Mucosa of descending colon (tissue), 3 donors: Measurements from ENCODE around the gene NFIX. TPM values are rescaled to one million over a fixed set of nuclear protein-coding genes. Genes with fewer than 3 reads are reported as not detected.

ENCODE experiments used
- ATAC-seq: fragments of 200-7000 bp; cut with Tn5 transposase; one replicate; pipeline ENCODE4 v1.9.1; 2020; ENCODE audit warnings: mild to moderate bottlenecking, moderate library complexity
- DNase-seq, 3 donors: peaks; one replicate each; pipeline ENCODE4 v3.0.0-alpha.2; 2020
- H3K36me3 ChIP-seq: fragments of 200-600 bp; one replicate; pipeline ENCODE4 v1.8.0; 2021; ENCODE audit warnings: low read depth, mild to moderate bottlenecking
- H3K4me1 ChIP-seq: fragments of 200-600 bp; one replicate; pipeline ENCODE4 v1.8.0; 2021; ENCODE audit warnings: low read depth, mild to moderate bottlenecking
- H3K4me3 ChIP-seq: fragments of 200-600 bp; one replicate; pipeline ENCODE4 v1.8.0; 2021; ENCODE audit warnings: mild to moderate bottlenecking
- H3K9me3 ChIP-seq: fragments of 200-600 bp; one replicate; pipeline ENCODE4 v1.8.0; 2021; ENCODE audit warnings: mild to moderate bottlenecking
- CTCF ChIP-seq: fragments of 200-600 bp; IDR thresholded peaks from one replicate; pipeline ENCODE4 v1.8.0; 2022; ENCODE audit warnings: antibody characterized with exemption, mild to moderate bottlenecking
- intact Hi-C, 2 donors: fragments of 100-400 bp; cut with DNase I in 1 of 2; cut with micrococcal nuclease in 1 of 2; formaldehyde crosslinking; loops; one replicate each; pipeline versions ENCODE4 v1.11.0 to v1.11.1; 2022; cut with DNase I, micrococcal nuclease
- total RNA-seq, 3 donors: library from RNA; stranded (reverse); fragmentation: NEBNext Ultra II Directional in 2 of 3; extraction: Animal tissue kit (Norgen Biotek cat#: 25700) in 2 of 3; gene quantifications; one replicate each; pipeline versions ENCODE4 v1.2.1 to v1.2.4, GENCODE V29; 2021 to 2023
- donor health status: DM: no; HTN: no; CAD: no; lungs with moderate emphysema.
- donor health status: DM: no; HTN: no; CAD: no.
- donor health status: DM: no; HTN: yes; CAD: no.

Gene NFIX
- total RNA-seq, 3 donors from 2014 or later = 59.4 to 238 (median 64.6) TPM

GRCh38 chr19:13055213-13056051, 60.2 kb downstream of the NFIX start:
- no peak overlapping the region for H3K4me3 ChIP-seq
- no peaks in the 10 kb centered on the region for H3K36me3 ChIP-seq
- intact Hi-C loops = no loop called here
- peak in 2 of 3 donors; percentile 56 to 78 for DNase-seq
- H3K9me3 ChIP-seq = no peaks in the 10 kb centered on the region
- H3K4me1 ChIP-seq = peaks cover 57% of the 10 kb centered on the region
- TF ChIP-seq CTCF = no peak
- ATAC-seq = peak; percentile 10

- no peak for TF ChIP-seq CTCF
- intact Hi-C loops = no loop called here
- H3K36me3 ChIP-seq = no peaks in the 10 kb centered on the region
- ATAC-seq (peak; percentile 34), DNase-seq (peak; percentile 51 to 77 (median 55))
- H3K9me3 ChIP-seq = no peaks in the 10 kb centered on the region
- peaks cover 60% of the 10 kb centered on the region for H3K4me1 ChIP-seq
- H3K4me3 ChIP-seq = no peak overlapping the region
Measured at GRCh38 chr19:13056052-13056660, 60.9 kb downstream of the NFIX start.

DNA sequence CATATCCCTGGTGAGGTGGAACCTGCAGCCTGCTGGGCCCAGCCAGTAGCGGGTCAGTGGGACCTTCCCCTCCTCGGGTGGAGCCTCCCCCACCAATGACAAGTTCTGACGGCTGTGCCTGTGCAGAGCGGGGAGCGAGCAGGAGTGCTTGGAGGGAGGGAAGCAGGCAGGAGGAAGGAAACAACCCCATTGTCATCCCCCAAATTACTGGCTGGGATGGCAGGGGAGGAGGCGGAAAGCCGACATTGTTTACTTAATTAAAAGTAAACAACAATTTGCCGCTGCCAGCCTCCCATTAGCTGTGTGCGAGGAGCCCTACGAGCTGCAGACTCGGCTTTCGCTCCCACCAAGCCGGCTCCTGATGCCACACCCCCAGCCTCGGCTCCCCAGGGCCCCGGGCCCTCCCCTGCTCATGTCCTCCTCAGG, 61.9 kb downstream of the NFIX start:
- Histone ChIP-seq H3K9me3 (no peaks in the 10 kb centered on the region), H3K4me1 (peaks cover 58% of the 10 kb centered on the region), H3K4me3 (no peak overlapping the region), H3K36me3 (no peaks in the 10 kb centered on the region)
- ATAC-seq (no peak), DNase-seq (no peak)
- intact Hi-C loops = no loop called here
- TF ChIP-seq CTCF = no peak

- no peak overlapping the region for H3K4me3 ChIP-seq
- ATAC-seq = no peak
- peaks cover 52% of the 10 kb centered on the region for H3K4me1 ChIP-seq
- TF ChIP-seq CTCF = no peak
- H3K9me3 ChIP-seq = no peaks in the 10 kb centered on the region
- intact Hi-C loops = no loop called here
- DNase-seq = no peak
- H3K36me3 ChIP-seq = no peaks in the 10 kb centered on the region
Measured at GRCh38 chr19:13057744-13058143, 62.5 kb downstream of the NFIX start.

GRCh38 chr19:13058951-13059660, 63.8 kb downstream of the NFIX start:
- DNase-seq = no peak
- no peaks in the 10 kb centered on the region for H3K36me3 ChIP-seq
- H3K4me3 ChIP-seq = no peak overlapping the region
- intact Hi-C loops = no loop called here
- no peaks in the 10 kb centered on the region for H3K9me3 ChIP-seq
- no peak for TF ChIP-seq CTCF
- H3K4me1 ChIP-seq = peaks cover 41% of the 10 kb centered on the region
- no peak for ATAC-seq
